Activated effector memory CD4-positive, alpha-beta T cell treated with Interleukin-2 at 50 U/mL for 16 hours (primary cell): ENCODE measurements around the gene ANKRD9.
"Not testable (repeated sequence)": the region's sequence is repeated elsewhere in the genome, so short reads cannot be mapped to it uniquely, and the experiment has no call there.

Experiments used
- DNase-seq: peaks from one replicate; pipeline ENCODE4 v3.0.0-alpha.2; 2020

Gene ANKRD9, protein sequence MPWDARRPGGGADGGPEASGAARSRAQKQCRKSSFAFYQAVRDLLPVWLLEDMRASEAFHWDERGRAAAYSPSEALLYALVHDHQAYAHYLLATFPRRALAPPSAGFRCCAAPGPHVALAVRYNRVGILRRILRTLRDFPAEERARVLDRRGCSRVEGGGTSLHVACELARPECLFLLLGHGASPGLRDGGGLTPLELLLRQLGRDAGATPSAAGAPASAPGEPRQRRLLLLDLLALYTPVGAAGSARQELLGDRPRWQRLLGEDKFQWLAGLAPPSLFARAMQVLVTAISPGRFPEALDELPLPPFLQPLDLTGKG

DNA sequence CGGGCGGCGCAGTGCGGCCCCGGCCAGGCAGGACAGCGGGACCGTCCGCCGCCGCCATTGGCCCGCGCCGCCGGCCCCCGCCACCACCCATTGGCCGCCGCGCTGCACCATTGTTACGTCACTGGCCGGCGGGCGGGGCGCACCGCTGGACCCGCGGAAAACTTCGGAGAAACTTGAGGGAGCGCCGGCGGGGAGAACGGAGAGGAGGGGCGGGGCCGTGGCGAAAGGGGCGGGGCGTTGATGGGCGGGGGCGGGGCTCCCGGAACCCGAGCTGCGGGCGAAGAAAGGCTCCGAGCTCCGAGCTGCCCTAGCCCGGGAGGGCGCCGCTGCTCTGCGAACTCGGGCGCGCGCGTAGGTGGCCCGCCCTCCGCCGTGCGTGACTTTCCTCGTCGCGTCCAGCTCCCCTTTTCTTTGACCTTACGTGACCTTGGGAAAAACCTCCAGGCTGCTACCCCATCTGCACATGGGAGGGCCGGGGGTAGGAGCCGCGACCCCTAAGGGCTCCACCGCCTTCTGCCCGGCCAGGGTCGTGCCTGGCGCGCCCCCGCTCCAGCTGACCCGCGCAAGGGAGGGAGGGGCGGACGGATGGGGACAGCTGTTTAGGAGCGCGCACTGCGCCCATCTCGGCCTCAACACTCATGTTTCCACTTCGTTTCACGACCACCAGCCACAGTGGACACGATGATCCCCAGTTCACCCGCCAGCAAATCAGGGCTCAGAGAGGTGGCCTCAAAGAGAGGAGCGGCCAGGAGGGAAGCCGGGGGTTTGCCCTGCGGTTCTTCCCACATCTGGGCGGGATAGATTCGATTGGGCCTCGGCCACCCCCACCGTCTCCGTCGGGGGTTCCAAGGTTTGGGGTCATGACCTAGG is at the start of gene ANKRD9:
ANKRD9 (minus strand) TSS at position 31 of the 870 bp plus-strand sequence. CDS start 1,887 bp downstream, outside the sequence.
- peak; percentile 79 for DNase-seq

DNA sequence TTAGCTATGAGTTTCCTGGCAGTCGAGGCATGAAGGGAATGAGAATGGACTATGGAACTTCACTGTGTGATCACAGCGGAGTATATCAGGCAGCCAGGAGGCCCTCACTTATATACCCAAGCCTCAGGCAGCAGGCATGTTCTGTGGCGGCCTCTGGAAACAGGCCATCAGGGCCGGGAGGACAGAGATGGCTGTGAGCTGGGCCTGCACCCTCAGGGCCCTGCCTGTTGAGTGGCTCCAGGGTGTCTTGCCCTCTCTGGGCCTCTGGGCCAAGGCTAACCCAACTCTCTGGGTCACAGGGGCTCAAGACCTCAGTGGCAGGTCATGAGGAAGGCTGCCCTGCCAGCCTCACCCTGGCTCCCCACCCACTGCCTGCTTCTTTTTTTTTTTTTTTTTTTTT is 49.0 kb upstream of the ANKRD9 start:
- DNase-seq, result no peak

GRCh38 chr14:102557434-102558226 is 48.1 kb upstream of the ANKRD9 start:
- DNase-seq, result no peak

DNA sequence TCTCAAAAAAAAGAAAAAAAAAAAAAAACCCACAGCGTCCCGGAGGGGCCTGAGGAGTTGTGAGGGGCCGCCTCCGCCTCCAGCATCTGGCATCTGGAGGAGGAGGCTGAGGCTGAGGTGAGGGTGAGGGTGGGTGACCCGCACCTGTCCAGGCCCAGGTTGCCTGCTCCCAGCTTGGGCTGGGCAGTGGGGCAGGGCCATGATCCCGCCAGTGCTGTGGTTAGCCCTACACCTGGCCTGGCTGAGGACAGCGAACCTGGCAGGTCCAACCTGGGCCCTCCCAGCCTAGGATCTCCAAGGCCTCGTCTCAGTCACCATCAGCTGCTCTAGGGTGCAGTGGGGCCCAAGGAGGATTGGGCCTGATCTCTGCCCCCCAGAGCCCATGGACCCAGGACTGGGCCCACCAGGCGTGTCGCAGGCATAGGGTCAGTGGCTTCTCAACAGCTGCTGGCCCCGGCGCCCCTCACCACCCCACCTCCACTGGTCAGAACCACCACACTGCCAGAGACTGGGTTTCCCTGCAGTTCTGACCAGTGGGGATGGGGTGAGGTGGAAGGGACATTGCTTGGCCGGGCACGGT is 46.6 kb upstream of the ANKRD9 start:
- no peak for DNase-seq

DNA sequence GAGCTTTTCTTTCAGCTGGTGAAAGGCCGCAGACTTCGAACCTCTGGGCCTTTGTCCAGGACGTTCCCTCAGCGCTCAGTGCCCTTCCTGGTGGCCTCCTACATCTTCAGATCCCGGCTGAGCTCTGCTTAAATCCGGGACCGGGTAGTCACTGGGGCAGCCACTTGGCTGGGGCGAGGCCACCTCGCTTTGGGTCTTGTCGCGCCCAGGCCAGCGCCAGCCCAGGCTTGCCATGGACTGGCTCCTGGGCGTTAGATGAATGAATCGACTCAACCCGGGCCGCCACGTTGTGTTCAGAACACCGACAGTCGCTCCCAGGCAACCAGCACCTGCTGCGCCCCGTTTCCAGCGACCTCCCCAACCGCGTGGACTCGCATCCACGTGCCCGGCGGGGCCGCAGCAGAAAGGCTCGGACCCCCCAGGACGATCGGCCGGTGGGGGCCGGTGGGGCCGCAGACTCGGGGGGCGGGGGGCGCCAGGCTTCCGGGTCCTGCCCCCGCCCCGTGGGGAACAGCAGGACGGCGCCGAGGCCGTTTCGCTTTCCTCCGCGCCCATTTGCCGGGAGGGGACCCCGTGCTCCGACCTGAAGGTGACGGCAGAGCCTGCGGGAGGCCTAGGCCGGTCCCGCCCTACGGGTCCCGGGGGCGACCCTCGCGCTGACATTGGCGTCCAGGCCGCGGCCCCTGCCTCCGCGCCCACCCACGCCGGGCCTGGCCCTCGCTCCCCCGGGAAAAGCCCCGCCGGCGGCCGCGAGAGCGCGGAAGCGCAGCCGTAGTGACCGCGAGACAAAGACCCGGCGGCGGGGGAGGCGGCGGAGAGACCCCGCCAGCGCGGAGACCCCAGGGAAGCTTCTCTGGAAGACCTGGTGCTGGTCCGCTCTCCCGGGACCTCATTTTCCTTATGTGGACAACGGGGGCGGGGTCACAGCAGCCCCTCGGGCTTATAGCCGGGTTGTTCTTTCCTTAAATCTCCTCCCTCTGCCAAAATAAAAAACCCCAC is 45.5 kb upstream of the ANKRD9 start:
- peak; percentile 45 for DNase-seq

DNA sequence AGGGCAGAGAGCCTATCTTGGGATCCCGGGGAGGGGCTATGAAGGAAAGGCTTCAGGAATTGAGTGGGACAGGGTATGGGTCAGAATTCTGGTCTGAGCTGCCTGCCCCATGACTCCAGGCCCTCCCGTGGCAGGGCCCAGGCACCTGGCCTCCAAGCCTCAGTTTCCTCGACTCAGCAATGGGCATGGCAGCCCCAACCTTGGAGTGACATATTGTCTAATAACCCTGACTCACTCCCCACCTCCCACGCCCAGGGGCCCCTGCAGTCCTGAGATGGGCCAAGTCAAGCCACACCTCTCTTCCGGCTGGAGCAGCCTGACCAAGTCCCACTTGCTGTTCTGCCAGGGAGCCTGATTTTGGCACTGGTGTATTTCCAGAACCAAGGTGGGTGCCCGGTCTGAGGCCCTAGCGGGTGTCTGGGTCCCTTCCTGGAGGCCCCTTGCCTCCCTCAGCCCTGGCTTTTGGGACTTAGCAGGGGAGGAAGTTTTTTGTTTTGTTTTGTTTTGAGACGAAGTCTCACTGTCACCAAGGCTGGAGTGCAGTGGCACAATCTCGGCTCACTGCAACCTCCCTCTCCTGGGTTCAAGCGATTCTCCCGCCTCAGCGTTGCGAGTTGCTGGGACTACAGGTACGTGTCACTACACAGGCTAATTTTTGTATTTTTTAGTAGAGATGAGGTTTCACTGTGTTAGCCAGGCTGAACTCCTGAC is 42.6 kb upstream of the ANKRD9 start:
- DNase-seq, result no peak

GRCh38 chr14:102550927-102551401 is 41.4 kb upstream of the ANKRD9 start:
- DNase-seq, result not testable (repeated sequence)

DNA sequence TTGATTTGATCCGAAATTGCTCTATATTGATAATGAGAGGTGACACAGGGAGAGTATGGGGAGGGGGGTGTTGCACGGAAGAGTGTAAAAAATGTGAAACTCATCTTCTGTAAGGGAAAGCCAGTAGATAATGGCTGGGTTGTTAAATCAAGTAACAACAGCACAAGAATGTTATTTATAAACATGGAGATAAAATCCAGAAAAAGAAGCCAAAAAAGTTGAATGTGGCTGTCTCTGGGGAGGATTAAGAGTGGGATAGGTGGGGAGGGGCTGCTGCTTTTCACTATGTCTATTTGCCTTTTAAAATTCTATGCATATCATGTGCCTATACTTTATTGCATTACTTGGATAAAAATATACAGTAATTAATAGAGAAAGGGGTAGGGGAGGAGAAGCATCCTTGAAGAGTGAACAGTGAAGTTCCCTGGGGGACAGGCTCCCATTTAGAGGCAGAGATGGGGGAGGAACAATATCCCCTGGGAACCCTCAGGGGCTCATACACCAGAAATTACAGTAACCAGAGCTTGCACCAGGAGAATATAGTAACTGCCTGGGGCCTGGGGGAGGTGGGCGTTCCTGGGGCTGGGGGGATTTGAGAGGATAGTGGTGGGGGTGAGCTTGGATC is 39.2 kb upstream of the ANKRD9 start:
- no peak for DNase-seq

- DNase-seq, result no peak
These were observed 36.1 kb upstream of the ANKRD9 start for GRCh38 chr14:102545461-102546265.

- no peak for DNase-seq
These were observed 35.3 kb upstream of the ANKRD9 start for GRCh38 chr14:102544747-102545460.

GRCh38 chr14:102544046-102544746 is 34.6 kb upstream of the ANKRD9 start:
- DNase-seq, result no peak

GRCh38 chr14:102541771-102542170 is 32.2 kb upstream of the ANKRD9 start:
- no peak for DNase-seq

DNA sequence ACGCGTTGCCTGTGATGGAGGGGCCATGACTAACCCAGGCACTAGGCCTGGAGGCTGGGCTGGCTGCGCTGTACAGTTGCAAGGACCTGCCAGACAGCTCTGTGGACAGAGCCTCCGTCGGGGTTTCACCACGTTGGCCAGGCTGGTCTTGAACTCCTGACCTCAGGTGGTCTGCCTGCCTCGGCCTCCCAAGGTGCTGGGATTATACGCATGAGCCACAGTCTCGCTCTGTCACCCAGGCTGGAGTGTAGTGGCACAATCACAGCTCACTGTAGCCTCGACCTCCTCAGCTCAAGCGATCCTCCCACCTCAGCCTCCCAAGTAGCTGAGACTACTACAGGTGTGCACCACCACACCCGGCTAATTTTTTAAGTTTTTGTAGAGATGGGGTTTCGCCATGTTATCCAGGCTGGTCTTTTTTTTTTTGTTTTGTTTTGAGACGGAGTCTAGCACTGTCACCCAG is 31.5 kb upstream of the ANKRD9 start:
- not testable (repeated sequence) for DNase-seq

GRCh38 chr14:102540315-102541028 is 30.9 kb upstream of the ANKRD9 start:
- DNase-seq, result no peak

DNA sequence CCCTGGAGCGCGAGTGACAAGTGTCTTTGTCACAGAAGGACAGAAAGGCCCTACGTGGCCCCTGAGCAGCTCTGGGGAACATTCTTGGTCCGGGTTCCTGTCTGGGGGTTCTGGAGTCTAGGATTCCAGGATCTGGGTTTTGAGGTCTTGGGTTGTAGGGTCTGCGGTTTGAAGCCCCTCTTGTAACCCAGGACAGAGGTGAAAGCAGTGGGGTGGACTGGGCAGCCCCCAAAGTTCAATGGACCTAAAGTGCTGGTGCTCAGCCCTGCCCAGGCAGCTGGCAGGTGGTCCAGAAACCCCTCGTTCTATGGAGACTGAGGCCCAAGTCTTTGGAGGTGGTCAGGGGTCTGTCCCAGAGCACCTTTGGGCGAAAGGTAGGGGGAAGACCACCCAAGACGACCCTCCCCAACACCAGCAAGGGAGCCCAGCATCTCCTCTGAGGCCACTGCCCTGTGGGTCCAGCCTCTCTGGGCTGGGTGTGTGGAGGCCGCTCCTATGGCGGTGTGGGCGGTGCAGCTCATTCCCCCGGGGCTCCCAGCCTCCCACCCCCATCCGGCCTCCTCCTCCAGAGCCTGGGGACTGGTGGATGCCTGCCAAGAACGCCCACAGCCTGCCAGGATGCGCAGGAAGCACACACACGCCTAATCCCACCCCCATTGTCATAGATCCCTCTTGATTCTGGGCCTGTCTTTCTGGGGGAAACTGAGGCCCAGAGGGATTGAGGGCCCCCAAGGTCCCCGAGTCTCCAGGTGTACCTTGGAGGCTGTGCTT is 30.2 kb upstream of the ANKRD9 start:
- no peak for DNase-seq
